Uterus (tissue), 4 donors: ENCODE measurements around the gene CFAP119. TPM values are rescaled to one million over a fixed set of nuclear protein-coding genes. Genes with fewer than 3 reads are reported as not detected.
A peak's percentile ranks its signal among the peaks of the same experiment; 100 is the strongest.

Experiments
- DNase-seq, 2 donors: peaks; one replicate each; pipeline ENCODE4 v3.0.0-alpha.2; 2019 to 2020
- H3K27ac ChIP-seq, 2 donors: fragments of 200-600 bp; sonication (generic); 1 replicate in 1 of 2; 2 replicates in 1 of 2; pipeline ENCODE4 v1.5.1; 2016 to 2018
- H3K27me3 ChIP-seq, 2 donors: fragments of 200-600 bp; sonication (generic); one replicate each; pipeline ENCODE4 v1.5.1; 2018 to 2019; ENCODE audit warnings: control low read depth in 1 of 2
- H3K36me3 ChIP-seq, 2 donors: fragments of 200-600 bp; sonication (generic); one replicate each; pipeline ENCODE4 v1.5.1; 2019; ENCODE audit warnings: control low read depth in 1 of 2
- H3K4me1 ChIP-seq, 2 donors: fragments of 200-600 bp; sonication (generic); one replicate each; pipeline ENCODE4 v1.5.1; 2018 to 2019; ENCODE audit warnings: control low read depth in 1 of 2
- H3K4me3 ChIP-seq, 2 donors: fragments of 200-600 bp; sonication (generic); 1 replicate in 1 of 2; 2 replicates in 1 of 2; pipeline ENCODE4 v1.5.1; 2018 to 2019; ENCODE audit warnings: mild to moderate bottlenecking in 1 of 2
- H3K9me3 ChIP-seq, 2 donors: fragments of 200-600 bp; sonication (generic); one replicate each; pipeline ENCODE4 v1.5.1; 2019; ENCODE audit warnings: control low read depth in 1 of 2
- POLR2A ChIP-seq, 2 donors: fragments of 450-650 bp; IDR thresholded peaks; one replicate each; pipeline ENCODE4 v1.6.1; 2016; ENCODE audit warnings: antibody characterized with exemption in 2 of 2, mild to moderate bottlenecking in 1 of 2, moderate library complexity in 1 of 2
- intact Hi-C: fragments of 100-400 bp; cut with DNase I; formaldehyde crosslinking; loops from one replicate; pipeline ENCODE4 v1.15.1; 2023; ENCODE audit warnings: low total_unique reads
- total RNA-seq, 4 donors: library from RNA; depleted of rRNA in 3 of 4; stranded (reverse); fragments of >200 nt in 3 of 4; gene quantifications; one replicate each; pipeline versions ENCODE4 v1.1.0 to v1.2.4, GENCODE V29; 2014 to 2023
- TF ChIP-seq, protein P1 (sequence below), 4 experiments: fragments of 200-600 bp in 2 of 4; fragments of 450-650 bp in 2 of 4; sonication (generic) in 2 of 4; IDR thresholded peaks; one replicate each; pipeline ENCODE4 v1.5.1; 2016 to 2019; ENCODE audit warnings: antibody characterized with exemption in 4 of 4, mild to moderate bottlenecking in 2 of 4, moderate library complexity in 1 of 4
- donor health status: DM: yes; HTN: yes; CAD: no.

The CFAP119 gene
- total RNA-seq, 4 donors from 2014 or later: 4.1 to 9.1 TPM; not detected in 2

DNA sequence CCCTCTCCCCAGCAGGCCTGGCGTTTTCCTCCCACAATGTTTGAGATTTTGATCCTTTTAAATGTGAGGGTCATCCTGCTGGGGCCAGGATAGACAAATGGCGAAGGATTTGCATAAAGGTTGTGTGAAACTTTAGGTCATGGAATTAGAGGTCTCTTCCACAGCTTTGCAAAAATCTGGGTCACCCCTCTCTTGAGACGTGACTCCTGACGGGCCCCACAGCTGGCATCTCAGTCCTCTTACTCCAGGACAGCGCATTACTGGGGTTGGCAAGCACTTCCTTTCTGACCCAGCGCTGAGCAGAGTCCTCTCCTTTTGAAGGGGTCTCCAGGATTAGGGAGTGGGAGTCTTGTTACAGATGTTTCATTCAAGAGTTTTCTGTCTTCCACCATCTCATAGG lies 17.7 kb upstream of the CFAP119 start:
- Histone ChIP-seq H3K36me3 (no peaks in the 10 kb centered on the region), H3K27me3 (no peaks in the 10 kb centered on the region), H3K27ac (no peak overlapping the region), H3K4me3 (no peak overlapping the region), H3K9me3 (no peaks in the 10 kb centered on the region), H3K4me1 (peaks cover 0 to 6% of the 10 kb centered on the region in 2 donors)
- no peak for DNase-seq
- TF ChIP-seq POLR2A (IDR thresholded peaks at IDR 0.05): no peak
- intact Hi-C loops: no loop called here

DNA sequence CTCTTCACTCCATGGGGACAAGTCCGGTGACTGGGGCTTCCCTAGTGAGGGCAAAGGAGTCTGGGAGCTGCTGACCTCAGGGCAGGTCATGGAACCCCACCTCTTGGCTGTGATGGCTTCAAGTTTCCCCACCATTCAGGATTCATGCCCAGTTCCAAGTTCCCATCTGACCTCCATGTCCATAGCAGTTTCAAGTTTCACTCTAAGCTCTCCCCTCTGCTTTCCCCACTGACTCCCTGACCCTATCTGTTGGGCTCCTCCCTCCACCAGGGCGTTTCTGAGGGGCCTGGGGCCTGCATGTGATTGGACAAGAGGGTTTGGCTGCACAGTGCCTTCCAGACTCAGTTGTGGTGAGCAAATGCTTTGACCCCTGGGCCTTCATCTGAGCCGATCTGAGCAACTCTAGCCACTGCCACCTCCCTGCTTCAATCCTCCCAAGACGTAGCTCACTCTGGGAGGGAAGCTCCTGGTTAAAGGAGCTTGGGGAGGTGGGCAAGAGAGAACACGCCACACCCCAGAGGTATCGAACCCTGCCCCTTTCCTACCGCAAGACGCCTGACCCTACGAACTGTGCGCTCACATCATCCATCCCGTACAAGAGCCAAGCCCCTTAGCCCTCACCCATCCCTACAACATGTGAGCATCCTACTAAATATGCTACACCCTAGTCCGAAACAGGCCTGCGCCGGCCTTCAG lies 16.8 kb upstream of the CFAP119 start:
- H3K36me3 ChIP-seq: no peaks in the 10 kb centered on the region
- peaks cover 0 to 6% of the 10 kb centered on the region in 2 donors for H3K4me1 ChIP-seq
- no peaks in the 10 kb centered on the region for H3K9me3 ChIP-seq
- DNase-seq: no peak
- H3K4me3 ChIP-seq: no peak overlapping the region
- TF ChIP-seq POLR2A (IDR thresholded peaks at IDR 0.05): no peak
- TF ChIP-seq, protein P1, sequence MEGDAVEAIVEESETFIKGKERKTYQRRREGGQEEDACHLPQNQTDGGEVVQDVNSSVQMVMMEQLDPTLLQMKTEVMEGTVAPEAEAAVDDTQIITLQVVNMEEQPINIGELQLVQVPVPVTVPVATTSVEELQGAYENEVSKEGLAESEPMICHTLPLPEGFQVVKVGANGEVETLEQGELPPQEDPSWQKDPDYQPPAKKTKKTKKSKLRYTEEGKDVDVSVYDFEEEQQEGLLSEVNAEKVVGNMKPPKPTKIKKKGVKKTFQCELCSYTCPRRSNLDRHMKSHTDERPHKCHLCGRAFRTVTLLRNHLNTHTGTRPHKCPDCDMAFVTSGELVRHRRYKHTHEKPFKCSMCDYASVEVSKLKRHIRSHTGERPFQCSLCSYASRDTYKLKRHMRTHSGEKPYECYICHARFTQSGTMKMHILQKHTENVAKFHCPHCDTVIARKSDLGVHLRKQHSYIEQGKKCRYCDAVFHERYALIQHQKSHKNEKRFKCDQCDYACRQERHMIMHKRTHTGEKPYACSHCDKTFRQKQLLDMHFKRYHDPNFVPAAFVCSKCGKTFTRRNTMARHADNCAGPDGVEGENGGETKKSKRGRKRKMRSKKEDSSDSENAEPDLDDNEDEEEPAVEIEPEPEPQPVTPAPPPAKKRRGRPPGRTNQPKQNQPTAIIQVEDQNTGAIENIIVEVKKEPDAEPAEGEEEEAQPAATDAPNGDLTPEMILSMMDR (IDR thresholded peaks at IDR 0.05): no peak
- H3K27ac ChIP-seq: no peak overlapping the region
- intact Hi-C loops: no loop called here
- H3K27me3 ChIP-seq: no peaks in the 10 kb centered on the region

GRCh38 chr16:30777591-30778297 lies 15.9 kb upstream of the CFAP119 start:
- no peak for TF ChIP-seq POLR2A (IDR thresholded peaks at IDR 0.05)
- TF ChIP-seq, protein P1 (IDR thresholded peaks at IDR 0.05): no peak
- no peaks in the 10 kb centered on the region for H3K9me3 ChIP-seq
- H3K27ac ChIP-seq: no peak overlapping the region

DNA sequence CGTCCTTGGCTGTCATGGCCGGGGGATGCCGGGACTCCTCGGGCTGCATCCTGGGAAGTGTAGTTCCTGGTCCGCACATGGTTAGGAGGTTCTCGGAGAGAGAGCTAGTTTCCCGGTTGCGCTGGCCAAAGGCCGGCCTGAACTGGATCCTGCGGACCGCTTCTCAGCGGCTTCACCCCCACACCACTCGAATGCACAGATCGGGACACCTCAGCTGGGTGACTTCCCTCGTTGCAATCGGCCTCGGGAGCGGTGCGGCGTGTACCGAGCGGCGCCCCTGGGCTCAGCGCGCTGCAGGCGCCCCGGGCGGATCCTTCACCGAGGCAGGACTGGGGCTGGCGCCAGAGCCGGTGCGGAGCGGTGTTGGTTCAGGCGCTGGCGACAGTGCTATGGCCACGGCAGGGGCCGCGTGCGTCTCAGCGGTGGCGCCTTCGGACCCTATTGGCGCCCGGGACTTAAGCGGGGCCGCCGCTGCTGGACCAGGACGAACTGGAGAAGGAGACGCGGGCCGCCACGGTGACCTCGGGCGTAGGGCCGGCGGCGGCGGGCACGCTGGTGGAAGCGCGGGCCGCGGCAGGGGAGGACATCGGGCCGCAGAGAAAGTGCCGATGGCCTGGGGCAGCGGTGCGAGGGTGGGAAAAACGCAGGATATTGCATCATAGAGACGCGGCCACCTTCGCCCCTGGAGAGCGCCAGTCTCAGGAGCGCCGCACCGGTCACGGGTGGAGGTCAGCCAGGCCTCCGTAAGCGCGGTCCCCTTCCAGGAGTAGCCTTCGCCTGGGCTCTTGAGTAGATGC lies 13.7 kb upstream of the CFAP119 start:
- H3K4me3 ChIP-seq: peak overlapping the region; percentile 58 to 61
- peak; percentile 79 to 80 for DNase-seq
- peaks cover 0 to 6% of the 10 kb centered on the region in 2 donors for H3K4me1 ChIP-seq
- intact Hi-C loops: no loop called here
- TF ChIP-seq, protein P1 (IDR thresholded peaks at IDR 0.05): no peak
- peak in 1 of 2 donors; percentile 38 for TF ChIP-seq POLR2A (IDR thresholded peaks at IDR 0.05)
- H3K27ac ChIP-seq: peak overlapping the region; percentile 60 to 67
- H3K27me3 ChIP-seq: no peaks in the 10 kb centered on the region
- no peaks in the 10 kb centered on the region for H3K36me3 ChIP-seq
- H3K9me3 ChIP-seq: no peaks in the 10 kb centered on the region

More at GRCh38 chr16:30777591-30778297, 15.9 kb upstream of the CFAP119 start:
- Histone ChIP-seq H3K27me3 (no peaks in the 10 kb centered on the region), H3K36me3 (no peaks in the 10 kb centered on the region), H3K4me3 (no peak overlapping the region), H3K4me1 (peaks cover 0 to 6% of the 10 kb centered on the region in 2 donors)
- DNase-seq: no peak
- intact Hi-C loops: no loop called here

- Histone ChIP-seq H3K9me3 (no peaks in the 10 kb centered on the region), H3K27me3 (no peaks in the 10 kb centered on the region), H3K4me3 (peak overlapping the region; percentile 58 to 61), H3K27ac (peak overlapping the region; percentile 60 to 67), H3K36me3 (no peaks in the 10 kb centered on the region), H3K4me1 (peaks cover 0 to 6% of the 10 kb centered on the region in 2 donors)
- TF ChIP-seq, protein P1 (IDR thresholded peaks at IDR 0.05): no peak
- TF ChIP-seq POLR2A (IDR thresholded peaks at IDR 0.05): no peak
- intact Hi-C loops: no loop called here
- no peak for DNase-seq
Measured at GRCh38 chr16:30775131-30775391, 13.2 kb upstream of the CFAP119 start.
